Heart right ventricle (tissue), 16 donors: Measurements from ENCODE around the gene OTOP3. TPM values are rescaled to one million over a fixed set of nuclear protein-coding genes. Genes with fewer than 3 reads are reported as not detected.

Experiments used
- ATAC-seq, 8 donors: fragments of 200-7000 bp; cut with Tn5 transposase; one replicate each; pipeline ENCODE4 v1.9.1; 2020; ENCODE audit warnings: mild to moderate bottlenecking in 8 of 8, moderate library complexity in 8 of 8, moderate number of reproducible peaks in 1 of 8
- DNase-seq, 2 donors: peaks; one replicate each; pipeline ENCODE4 v3.0.0-alpha.2; 2020
- H3K27ac ChIP-seq, 10 donors: fragments of 200-600 bp; sonication (generic) in 2 of 10; one replicate each; pipeline versions ENCODE4 v1.5.0 to v1.8.0; 2020 to 2022; ENCODE audit warnings: mild to moderate bottlenecking in 3 of 10
- H3K27me3 ChIP-seq, 7 donors: fragments of 200-600 bp; one replicate each; pipeline ENCODE4 v1.8.0; 2021 to 2022; ENCODE audit warnings: mild to moderate bottlenecking in 2 of 7
- H3K36me3 ChIP-seq, 9 donors: fragments of 200-600 bp; sonication (generic) in 1 of 9; one replicate each; pipeline versions ENCODE4 v1.5.0 to v1.8.0; 2020 to 2022; ENCODE audit warnings: mild to moderate bottlenecking in 2 of 9
- H3K4me1 ChIP-seq, 9 donors: fragments of 200-600 bp; sonication (generic) in 1 of 9; one replicate each; pipeline versions ENCODE4 v1.5.0 to v1.8.0; 2020 to 2022; ENCODE audit warnings: mild to moderate bottlenecking in 4 of 9
- H3K4me3 ChIP-seq, 10 donors: fragments of 200-600 bp; sonication (generic) in 2 of 10; one replicate each; pipeline versions ENCODE4 v1.5.0 to v1.8.0; 2020 to 2022; ENCODE audit warnings: mild to moderate bottlenecking in 7 of 10, moderate library complexity in 2 of 10
- H3K9me3 ChIP-seq, 11 donors: fragments of 200-600 bp in 10 of 11; sonication (generic) in 2 of 11; one replicate each; pipeline versions ENCODE4 v1.5.0 to v1.8.0; 2013 to 2022; ENCODE audit warnings: mild to moderate bottlenecking in 2 of 11, control low read depth in 1 of 11, moderate library complexity in 1 of 11
- WGBS, 2 donors: extraction: QIAGEN DNeasy Blood & Tissue Kit; methylation state at CpG; one replicate each; pipeline ENCODE4 v1.1.7; 2013; ENCODE audit warnings: inconsistent platforms in 1 of 2; 5-methylcytosine and 5-hydroxymethylcytosine counted together
- intact Hi-C, 10 donors: fragments of 100-400 bp; cut with DNase I; formaldehyde crosslinking; loops; one replicate each; pipeline versions ENCODE4 v1.11.1 to v1.14.2; 2022
- long read RNA-seq, 3 donors: library from polyadenylated mRNA; unstranded; transcript quantifications; one replicate each; pipeline ENCODE4 v2.0.0, GENCODE V29; 2020 to 2021
- polyA plus RNA-seq, 2 donors: library from polyadenylated mRNA; stranded (reverse); fragments of 200-250 nt; gene quantifications; one replicate each; pipeline ENCODE4 v1.2.3, GENCODE V29; 2013
- total RNA-seq, 10 donors: library from RNA; stranded (reverse); fragmentation: NEBNext Ultra II Directional in 3 of 10; extraction: Animal tissue kit (Norgen Biotek cat#: 25700) in 3 of 10; gene quantifications; one replicate each; pipeline versions ENCODE4 v1.2.1 to v1.2.4, GENCODE V29; 2021 to 2023
- TF ChIP-seq, protein P1 (sequence below), 9 donors: fragments of 200-600 bp; sonication (generic) in 2 of 9; IDR thresholded peaks; one replicate each; pipeline versions ENCODE4 v1.5.0 to v1.8.0; 2021 to 2022; ENCODE audit warnings: antibody characterized with exemption in 9 of 9, mild to moderate bottlenecking in 5 of 9, moderate library complexity in 1 of 9
- donor health status: Arrhythmogenic right ventricular cardiomyopathy.
- donor health status: ischemic (EF 13 %, LVEDD 7.1; RV severe dilation, severe dysfunction).
- donor health status: healthy with polysubstance abuse.
- donor health status: DM: no; HTN: yes; CAD: no.
- donor health status: DM: no; HTN: no; CAD: no.
- donor health status: ischemic (EF 25% LVEDD 6.9; RV normal size, moderate dysfunction).
- donor health status: ischemic (EF 25% LVEDD 5.7; RV mildly dilated, moderate dysfunction).
- donor health status: healthy.
- donor health status: DM: yes; HTN: yes; CAD: no.
- donor health status: Ischemic cardiomyopathy.
- donor health status: ischemic (EF 35%, LVEDD 5.7; RV mildly dilated, moderate dysfunction).
- donor health status: nonischemic (EF 11% LVEDD 7.7; RV severe dilation, severe dysfunction).
- donor health status: DM: yes; HTN: yes; CAD: no.
- donor health status: PGD.
- donor health status: ischemic (EF 29% LVEDD 5.4; RV normal size, mild dysfunction).
- donor health status: nonischemic (EF 23%, LVEDD 6.1; RV moderate dilation, normal function).

The OTOP3 gene, protein sequence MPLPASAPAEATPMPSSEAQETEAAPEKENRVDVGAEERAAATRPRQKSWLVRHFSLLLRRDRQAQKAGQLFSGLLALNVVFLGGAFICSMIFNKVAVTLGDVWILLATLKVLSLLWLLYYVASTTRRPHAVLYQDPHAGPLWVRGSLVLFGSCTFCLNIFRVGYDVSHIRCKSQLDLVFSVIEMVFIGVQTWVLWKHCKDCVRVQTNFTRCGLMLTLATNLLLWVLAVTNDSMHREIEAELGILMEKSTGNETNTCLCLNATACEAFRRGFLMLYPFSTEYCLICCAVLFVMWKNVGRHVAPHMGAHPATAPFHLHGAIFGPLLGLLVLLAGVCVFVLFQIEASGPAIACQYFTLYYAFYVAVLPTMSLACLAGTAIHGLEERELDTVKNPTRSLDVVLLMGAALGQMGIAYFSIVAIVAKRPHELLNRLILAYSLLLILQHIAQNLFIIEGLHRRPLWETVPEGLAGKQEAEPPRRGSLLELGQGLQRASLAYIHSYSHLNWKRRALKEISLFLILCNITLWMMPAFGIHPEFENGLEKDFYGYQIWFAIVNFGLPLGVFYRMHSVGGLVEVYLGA
- total RNA-seq (not detected), polyA plus RNA-seq (not detected)
- long read RNA-seq, donor 1: 0 reads
- long read RNA-seq, donor 2: 0 reads
- long read RNA-seq, donor 3: 0 reads

- Histone ChIP-seq H3K9me3 (no peaks in the 10 kb centered on the region), H3K27ac (no peak within 1 kb of the TSS), H3K36me3 (no peaks in the 10 kb centered on the region), H3K4me3 (peak within 1 kb of the TSS in 1 of 10 donors; percentile 4), H3K4me1 (peaks cover 0 to 11% (median 9%) of the 10 kb centered on the region in 9 donors), H3K27me3 (peaks cover 9 to 87% (median 70%) of the 10 kb centered on the region in 7 donors)
- 3 to 4% methylated on average over 78 of the region's 78 CpGs for WGBS, 2 donors
- TF ChIP-seq, protein P1, sequence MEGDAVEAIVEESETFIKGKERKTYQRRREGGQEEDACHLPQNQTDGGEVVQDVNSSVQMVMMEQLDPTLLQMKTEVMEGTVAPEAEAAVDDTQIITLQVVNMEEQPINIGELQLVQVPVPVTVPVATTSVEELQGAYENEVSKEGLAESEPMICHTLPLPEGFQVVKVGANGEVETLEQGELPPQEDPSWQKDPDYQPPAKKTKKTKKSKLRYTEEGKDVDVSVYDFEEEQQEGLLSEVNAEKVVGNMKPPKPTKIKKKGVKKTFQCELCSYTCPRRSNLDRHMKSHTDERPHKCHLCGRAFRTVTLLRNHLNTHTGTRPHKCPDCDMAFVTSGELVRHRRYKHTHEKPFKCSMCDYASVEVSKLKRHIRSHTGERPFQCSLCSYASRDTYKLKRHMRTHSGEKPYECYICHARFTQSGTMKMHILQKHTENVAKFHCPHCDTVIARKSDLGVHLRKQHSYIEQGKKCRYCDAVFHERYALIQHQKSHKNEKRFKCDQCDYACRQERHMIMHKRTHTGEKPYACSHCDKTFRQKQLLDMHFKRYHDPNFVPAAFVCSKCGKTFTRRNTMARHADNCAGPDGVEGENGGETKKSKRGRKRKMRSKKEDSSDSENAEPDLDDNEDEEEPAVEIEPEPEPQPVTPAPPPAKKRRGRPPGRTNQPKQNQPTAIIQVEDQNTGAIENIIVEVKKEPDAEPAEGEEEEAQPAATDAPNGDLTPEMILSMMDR (IDR thresholded peaks at IDR 0.05): no peak
- intact Hi-C loops: no loop called here
- no peak for DNase-seq
- peak in 2 of 8 donors; percentile 9 to 30 for ATAC-seq
Measured at GRCh38 chr17:74935585-74936469, at the start of gene OTOP3. Gene OTOP3, plus strand, starts transcription at chr17:74935898. Its CDS starts 24 bp downstream, at chr17:74935922.

DNA sequence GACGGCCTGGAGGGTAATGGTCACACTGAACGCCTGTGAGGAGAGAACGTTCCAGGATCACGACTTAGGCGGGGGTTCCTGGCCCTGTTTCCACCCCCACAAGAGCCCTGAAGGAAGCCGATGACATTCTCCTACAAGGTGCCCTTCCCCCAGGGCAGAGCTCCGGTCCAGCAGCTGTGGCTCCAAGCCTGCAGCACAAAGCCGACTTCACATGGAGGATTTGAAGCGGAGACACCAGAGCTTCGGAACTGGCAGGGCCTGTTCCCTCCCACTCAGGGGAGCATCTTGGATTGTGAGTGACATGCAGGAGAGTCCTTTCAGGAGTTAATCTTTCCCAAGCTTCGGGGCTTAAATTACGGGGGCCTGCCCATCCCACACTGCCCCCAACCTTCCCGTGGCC, 47.2 kb upstream of the OTOP3 start:
- ATAC-seq (no peak), DNase-seq (no peak)
- Histone ChIP-seq H3K27me3 (peaks cover 6 to 67% (median 47%) of the 10 kb centered on the region in 7 donors), H3K9me3 (no peaks in the 10 kb centered on the region), H3K4me3 (no peak overlapping the region), H3K27ac (no peak overlapping the region), H3K36me3 (no peaks in the 10 kb centered on the region), H3K4me1 (peaks cover 2 to 7% (median 4%) of the 10 kb centered on the region in 9 donors)
- 45 to 46% methylated on average over 13 of the region's 13 CpGs for WGBS, 2 donors
- TF ChIP-seq, protein P1 (IDR thresholded peaks at IDR 0.05): no peak
- intact Hi-C loops: no loop called here

GRCh38 chr17:74890554-74890953, 45.1 kb upstream of the OTOP3 start:
- Histone ChIP-seq H3K27ac (no peak overlapping the region), H3K27me3 (peaks cover 6 to 77% (median 65%) of the 10 kb centered on the region in 7 donors), H3K9me3 (no peaks in the 10 kb centered on the region), H3K36me3 (no peaks in the 10 kb centered on the region), H3K4me1 (peaks cover 3 to 11% (median 6%) of the 10 kb centered on the region in 9 donors), H3K4me3 (no peak overlapping the region)
- TF ChIP-seq, protein P1 (IDR thresholded peaks at IDR 0.05): no peak
- 85 to 87% methylated on average over 7 of the region's 7 CpGs for WGBS, 2 donors
- intact Hi-C loops: no loop called here
- DNase-seq (no peak), ATAC-seq (no peak)
